Measurements from ENCODE around the gene RNF166. TPM values are rescaled to one million over a fixed set of nuclear protein-coding genes. Genes with fewer than 3 reads are reported as not detected.

Gene RNF166
- total RNA-seq, 1 experiment from 2014 or later: 26.5 TPM

- Histone ChIP-seq H3K4ac (ENCODE audit: low read depth, low read length) (no peak overlapping the region), H3K79me2 (ENCODE audit: insufficient read depth, low read length) (no peaks in the 10 kb centered on the region), H4K5ac (ENCODE audit: insufficient read length, low read depth, low read length) (no peak overlapping the region), H2BK20ac (ENCODE audit: low read depth, low read length, poor library complexity, severe bottlenecking) (no peak overlapping the region), H3K27ac (ENCODE audit: insufficient read length, low read depth, low read length) (no peak overlapping the region), H3K4me2 (ENCODE audit: insufficient read depth, insufficient read length, low read length) (no peak overlapping the region), H3K18ac (ENCODE audit: insufficient read length, low read depth, low read length) (no peak overlapping the region), H3K9ac (ENCODE audit: extremely low read depth, insufficient read length, low read length) (no peak overlapping the region), H2AK5ac (ENCODE audit: insufficient read length, low read length) (no peak overlapping the region), H3K9me3 (ENCODE audit: control insufficient read depth, low read depth, low read length) (no peaks in the 10 kb centered on the region), H2BK5ac (ENCODE audit: insufficient read length, low read length) (no peak overlapping the region), H2AFZ (ENCODE audit: low read length) (no peak overlapping the region), H3K4me1 (ENCODE audit: insufficient read depth, low read length) (no peaks in the 10 kb centered on the region), H2BK12ac (ENCODE audit: insufficient read length, low read depth, low read length) (no peak overlapping the region), H3K56ac (ENCODE audit: insufficient read length, low read depth, low read length) (no peak overlapping the region), H3K27me3 (ENCODE audit: insufficient read depth, low read length) (no peaks in the 10 kb centered on the region; the same call in 1 of the 2 replicates), H3K23ac (ENCODE audit: insufficient read length, low read depth, low read length) (no peak overlapping the region), H3K23me2 (ENCODE audit: insufficient read length, low read depth, low read length, poor library complexity, severe bottlenecking) (peaks cover 12% of the 10 kb centered on the region), H4K20me1 (ENCODE audit: control insufficient read depth, insufficient read depth, insufficient read length) (no peaks in the 10 kb centered on the region), H4K91ac (ENCODE audit: insufficient read length, low read depth, low read length) (no peak overlapping the region), H4K8ac (replicated peaks; ENCODE audit: insufficient read length, low read depth, low read length) (no peak overlapping the region), H3K79me1 (ENCODE audit: insufficient read depth, low read depth, low read length, poor library complexity, severe bottlenecking) (no peaks in the 10 kb centered on the region), H3K14ac (ENCODE audit: insufficient read depth, low read length) (no peak overlapping the region), H2BK120ac (ENCODE audit: low read depth, low read length, poor library complexity, severe bottlenecking) (no peak overlapping the region), H2BK15ac (ENCODE audit: low read depth, low read length) (no peak overlapping the region), H3T11ph (ENCODE audit: low read length) (no peak overlapping the region)
- no peak overlapping the region; a peak in 1 of 5 replicates for H3K4me3 Mint-ChIP-seq
- peaks cover 7 to 9% of the 10 kb centered on the region in 2 experiments; a peak in 3 of 4 replicates for H3K4me1 Mint-ChIP-seq
- no peak for DNase-seq
- H3K27me3 Mint-ChIP-seq (ENCODE audit: low read depth): peaks cover 6% of the 10 kb centered on the region
- WGBS (ENCODE audit: extremely low coverage, insufficient read length, low lambda C conversion rate): no CpG with 5 or more reads among the region's 21 CpGs
- TF ChIP-seq CTCF (conservative IDR thresholded peaks at IDR 0.05): no peak
- H3K9me3 Mint-ChIP-seq: no peaks in the 10 kb centered on the region
- H3K36me3 Mint-ChIP-seq (ENCODE audit: insufficient read depth in 1 of 3, low read depth in 3 of 3): peaks cover 0 to 2% (median 0%) of the 10 kb centered on the region in 3 experiments; a peak in 1 of 7 replicates
- H3K27ac Mint-ChIP-seq: no peak overlapping the region; a peak in 1 of 7 replicates
These were observed 24.3 kb downstream of the RNF166 start for GRCh38 chr16:88681709-88682451.

All from H9 (cell line).